Mesendoderm (in vitro differentiated cells): ENCODE data around the gene CAPG.

Experiments used
- DNase-seq: peaks from one replicate; pipeline ENCODE4 v3.0.0; 2013
- H2AK5ac ChIP-seq: 2 replicates; pipeline ENCODE4 v1.6.1; 2013; ENCODE audit warnings: low read length, inconsistent platforms
- H2BK120ac ChIP-seq: 2 replicates; pipeline ENCODE4 v1.6.1; 2013; ENCODE audit warnings: low read depth, mild to moderate bottlenecking, low read length, moderate library complexity, mixed read lengths
- H2BK15ac ChIP-seq: replicated peaks from 2 replicates; pipeline ENCODE4 v1.6.1; 2013; ENCODE audit warnings: low read depth, mild to moderate bottlenecking, moderate library complexity
- H2BK5ac ChIP-seq: 2 replicates; pipeline ENCODE4 v1.6.1; 2013; ENCODE audit warnings: low read length, inconsistent platforms
- H3K18ac ChIP-seq: 2 replicates; pipeline ENCODE4 v1.6.1; 2013; ENCODE audit warnings: mild to moderate bottlenecking, low read length, mixed read lengths
- H3K23ac ChIP-seq: one replicate; pipeline ENCODE4 v1.6.1; 2013; ENCODE audit warnings: low read length
- H3K27ac ChIP-seq: 2 replicates; pipeline ENCODE4 v1.5.1; 2013; ENCODE audit warnings: low read depth, mild to moderate bottlenecking, inconsistent platforms, low read length, moderate library complexity
- H3K27me3 ChIP-seq: 2 replicates; pipeline ENCODE4 v1.6.1; 2013; ENCODE audit warnings: low read length, control low read depth, mild to moderate bottlenecking, inconsistent platforms; ENCODE audit not compliant: insufficient read depth, poor library complexity
- H3K36me3 ChIP-seq: 2 replicates; pipeline ENCODE4 v1.6.1; 2013; ENCODE audit warnings: low read length, inconsistent platforms; ENCODE audit not compliant: control insufficient read depth, insufficient read depth
- H3K4ac ChIP-seq: one replicate; pipeline ENCODE4 v1.6.1; 2013; ENCODE audit warnings: low read depth, mild to moderate bottlenecking, low read length, moderate library complexity
- H3K4me1 ChIP-seq: 2 replicates; pipeline ENCODE4 v1.6.1; 2013; ENCODE audit warnings: low read depth, low read length, inconsistent platforms; ENCODE audit not compliant: control insufficient read depth
- H3K4me2 ChIP-seq: 2 replicates; pipeline ENCODE4 v1.6.1; 2013; ENCODE audit warnings: low read length
- H3K4me3 ChIP-seq: 2 replicates; pipeline ENCODE4 v1.5.1; 2013; ENCODE audit warnings: mild to moderate bottlenecking, low read length
- H3K56ac ChIP-seq: one replicate; pipeline ENCODE4 v1.6.1; 2013; ENCODE audit warnings: low read length
- H3K79me1 ChIP-seq: 2 replicates; pipeline ENCODE4 v1.6.1; 2013; ENCODE audit warnings: low read length, inconsistent platforms
- H3K79me2 ChIP-seq: 2 replicates; pipeline ENCODE4 v1.6.1; 2013; ENCODE audit warnings: mild to moderate bottlenecking, low read length; ENCODE audit not compliant: control insufficient read depth, insufficient read depth
- H3K9ac ChIP-seq: 2 replicates; pipeline ENCODE4 v1.6.1; 2013; ENCODE audit warnings: low read length, inconsistent platforms
- H4K5ac ChIP-seq: one replicate; pipeline ENCODE4 v1.6.1; 2013; ENCODE audit warnings: low read length
- H4K8ac ChIP-seq: one replicate; pipeline ENCODE4 v1.6.1; 2013; ENCODE audit warnings: low read depth, mild to moderate bottlenecking, control low read depth, low read length, moderate library complexity
- WGBS: extraction: QIAGEN DNeasy Blood & Tissue Kit; methylation state at CpG from one replicate; pipeline ENCODE4 v1.1.7; 2013; ENCODE audit warnings: low lambda C conversion rate, missing lambda C conversion rate; ENCODE audit not compliant: insufficient coverage; ENCODE audit errors: extremely low coverage; 5-methylcytosine and 5-hydroxymethylcytosine counted together

CAPG gene

GRCh38 chr2:85399183-85399455 lies 11.0 kb downstream of the CAPG start:
- no peak overlapping the region for H4K8ac ChIP-seq
- H3K18ac ChIP-seq: no peak overlapping the region
- H3K9ac ChIP-seq: no peak overlapping the region
- no peak overlapping the region for H3K56ac ChIP-seq
- H2BK120ac ChIP-seq: no peak overlapping the region
- H3K4me2 ChIP-seq: no peak overlapping the region
- no peak overlapping the region for H4K5ac ChIP-seq
- no peak for DNase-seq
- no peaks in the 10 kb centered on the region for H3K4me1 ChIP-seq
- H3K27ac ChIP-seq: no peak overlapping the region
- H3K79me2 ChIP-seq: no peaks in the 10 kb centered on the region
- no peaks in the 10 kb centered on the region for H3K36me3 ChIP-seq
- H3K4ac ChIP-seq: no peak overlapping the region
- no peak overlapping the region for H2BK15ac ChIP-seq
- no peak overlapping the region for H3K23ac ChIP-seq
- no peaks in the 10 kb centered on the region for H3K27me3 ChIP-seq
- no peak overlapping the region for H2BK5ac ChIP-seq
- H2AK5ac ChIP-seq: no peak overlapping the region
- no peaks in the 10 kb centered on the region for H3K79me1 ChIP-seq
- no peak overlapping the region for H3K4me3 ChIP-seq
- no CpG with 5 or more reads among the region's 8 CpGs for WGBS

GRCh38 chr2:85398426-85399182 lies 11.6 kb downstream of the CAPG start:
- H3K4me1 ChIP-seq: no peaks in the 10 kb centered on the region
- no peak overlapping the region for H2BK120ac ChIP-seq
- H3K18ac ChIP-seq: no peak overlapping the region
- H3K36me3 ChIP-seq: no peaks in the 10 kb centered on the region
- no peak overlapping the region for H3K4ac ChIP-seq
- no peak overlapping the region for H2AK5ac ChIP-seq
- no peak for DNase-seq
- H4K8ac ChIP-seq: no peak overlapping the region
- no peak overlapping the region for H3K56ac ChIP-seq
- no peak overlapping the region for H4K5ac ChIP-seq
- H3K4me3 ChIP-seq: no peak overlapping the region
- no peak overlapping the region for H2BK15ac ChIP-seq
- no CpG with 5 or more reads among the region's 8 CpGs for WGBS
- no peak overlapping the region for H2BK5ac ChIP-seq
- no peak overlapping the region for H3K23ac ChIP-seq
- no peak overlapping the region for H3K4me2 ChIP-seq
- H3K79me2 ChIP-seq: no peaks in the 10 kb centered on the region
- H3K9ac ChIP-seq: no peak overlapping the region
- no peaks in the 10 kb centered on the region for H3K27me3 ChIP-seq
- no peak overlapping the region for H3K27ac ChIP-seq
- no peaks in the 10 kb centered on the region for H3K79me1 ChIP-seq

GRCh38 chr2:85397925-85398331 lies 12.2 kb downstream of the CAPG start:
- Histone ChIP-seq H2BK5ac (no peak overlapping the region), H4K8ac (no peak overlapping the region), H3K27ac (no peak overlapping the region), H4K5ac (no peak overlapping the region), H3K79me2 (no peaks in the 10 kb centered on the region), H3K56ac (no peak overlapping the region), H3K79me1 (no peaks in the 10 kb centered on the region), H3K4me3 (no peak overlapping the region), H3K36me3 (no peaks in the 10 kb centered on the region), H3K4me1 (no peaks in the 10 kb centered on the region), H3K18ac (no peak overlapping the region), H2AK5ac (no peak overlapping the region), H3K27me3 (no peaks in the 10 kb centered on the region), H3K4me2 (no peak overlapping the region), H2BK120ac (no peak overlapping the region), H2BK15ac (no peak overlapping the region), H3K9ac (no peak overlapping the region), H3K23ac (no peak overlapping the region), H3K4ac (no peak overlapping the region)
- WGBS: no CpG with 5 or more reads among the region's 4 CpGs
- no peak for DNase-seq

GRCh38 chr2:85396531-85397470 lies 13.4 kb downstream of the CAPG start:
- Histone ChIP-seq H3K4ac (no peak overlapping the region), H3K36me3 (no peaks in the 10 kb centered on the region), H3K79me1 (no peaks in the 10 kb centered on the region), H3K23ac (no peak overlapping the region), H2BK120ac (no peak overlapping the region), H4K8ac (no peak overlapping the region), H3K4me1 (no peaks in the 10 kb centered on the region), H3K56ac (no peak overlapping the region), H2BK5ac (no peak overlapping the region), H2BK15ac (no peak overlapping the region), H3K27ac (no peak overlapping the region), H3K79me2 (no peaks in the 10 kb centered on the region), H3K4me2 (no peak overlapping the region), H3K9ac (no peak overlapping the region), H2AK5ac (no peak overlapping the region), H3K4me3 (no peak overlapping the region), H4K5ac (no peak overlapping the region), H3K27me3 (no peaks in the 10 kb centered on the region), H3K18ac (no peak overlapping the region)
- no CpG with 5 or more reads among the region's 5 CpGs for WGBS
- DNase-seq: no peak

GRCh38 chr2:85395912-85396475 lies 14.2 kb downstream of the CAPG start:
- no peak overlapping the region for H3K23ac ChIP-seq
- no peaks in the 10 kb centered on the region for H3K36me3 ChIP-seq
- no peak overlapping the region for H4K8ac ChIP-seq
- no peak overlapping the region for H2AK5ac ChIP-seq
- H4K5ac ChIP-seq: no peak overlapping the region
- H3K18ac ChIP-seq: no peak overlapping the region
- no peak overlapping the region for H3K9ac ChIP-seq
- H3K27me3 ChIP-seq: no peaks in the 10 kb centered on the region
- H3K56ac ChIP-seq: no peak overlapping the region
- no peak overlapping the region for H3K27ac ChIP-seq
- H2BK15ac ChIP-seq: no peak overlapping the region
- H3K79me1 ChIP-seq: no peaks in the 10 kb centered on the region
- no peak overlapping the region for H3K4ac ChIP-seq
- H3K4me3 ChIP-seq: no peak overlapping the region
- H3K4me2 ChIP-seq: no peak overlapping the region
- H3K79me2 ChIP-seq: no peaks in the 10 kb centered on the region
- H2BK5ac ChIP-seq: no peak overlapping the region
- WGBS: no CpG with 5 or more reads among the region's 14 CpGs
- no peaks in the 10 kb centered on the region for H3K4me1 ChIP-seq
- no peak overlapping the region for H2BK120ac ChIP-seq
- no peak for DNase-seq
